IMR-90 (cell line): Measurements from ENCODE around the gene TRAF6.

Experiments used
- BHLHE40 ChIP-seq: fragments of 150-350 bp; IDR thresholded peaks from 2 replicates; pipeline ENCODE4 v1.6.1; 2016; ENCODE audit warnings: mild to moderate bottlenecking, low read depth, low read length
- CEBPB ChIP-seq: IDR thresholded peaks from 2 replicates; pipeline ENCODE4 v1.6.1; 2012; ENCODE audit warnings: low read depth, low read length, improper control_type of control experiment
- CHD1 ChIP-seq: IDR thresholded peaks from 2 replicates; pipeline ENCODE4 v1.6.1; 2012; ENCODE audit warnings: low read depth, low read length, improper control_type of control experiment
- CTCF ChIP-seq: conservative IDR thresholded peaks from 2 replicates; pipeline ENCODE4 v1.5.1; 2012; ENCODE audit warnings: mild to moderate bottlenecking, low read depth, low read length, improper control_type of control experiment
- FOS ChIP-seq: fragments of 150-350 bp; IDR thresholded peaks from 2 replicates; pipeline ENCODE4 v1.6.1; 2016; ENCODE audit warnings: low read depth, low read length
- MAFK ChIP-seq: IDR thresholded peaks from 2 replicates; pipeline ENCODE4 v1.6.1; 2012; ENCODE audit warnings: low read depth, low read length, improper control_type of control experiment
- MAZ ChIP-seq: IDR thresholded peaks from 2 replicates; pipeline ENCODE4 v1.6.1; 2012; ENCODE audit warnings: low read depth, mild to moderate bottlenecking, low read length, improper control_type of control experiment, moderate library complexity, borderline replicate concordance
- MXI1 ChIP-seq: IDR thresholded peaks from 2 replicates; pipeline ENCODE4 v1.6.1; 2012; ENCODE audit warnings: low read depth, mild to moderate bottlenecking, low read length, moderate library complexity, borderline replicate concordance
- POLR2A ChIP-seq: IDR thresholded peaks from 2 replicates; pipeline ENCODE4 v1.6.1; 2012; ENCODE audit warnings: mild to moderate bottlenecking, low read depth, low read length
- RAD21 ChIP-seq: IDR thresholded peaks from 2 replicates; pipeline ENCODE4 v1.6.1; 2012; ENCODE audit warnings: low read length, improper control_type of control experiment
- RFX5 ChIP-seq: IDR thresholded peaks from 2 replicates; pipeline ENCODE4 v1.8.0; 2012; ENCODE audit warnings: low read depth, mild to moderate bottlenecking, low read length, moderate library complexity
- SMC3 ChIP-seq: fragments of 150-350 bp; IDR thresholded peaks from 2 replicates; pipeline ENCODE4 v1.6.1; 2016; ENCODE audit warnings: low read depth, mild to moderate bottlenecking, antibody characterized with exemption, low read length, moderate library complexity
- USF2 ChIP-seq: fragments of 150-350 bp; IDR thresholded peaks from 2 replicates; pipeline ENCODE4 v1.6.1; 2017; ENCODE audit warnings: mild to moderate bottlenecking, antibody characterized with exemption, low read length, low read depth

- TF ChIP-seq CTCF (no peak), FOS (no peak), POLR2A (no peak), MAZ (no peak), USF2 (no peak), MXI1 (no peak), CEBPB (no peak), SMC3 (no peak), RFX5 (no peak), RAD21 (no peak), MAFK (no peak), CHD1 (no peak), BHLHE40 (no peak)
Observed at GRCh38 chr11:36488096-36488495, 22.0 kb downstream of the TRAF6 start.
